ENCODE data around the gene CHST11. TPM values are rescaled to one million over a fixed set of nuclear protein-coding genes. Genes with fewer than 3 reads are reported as not detected.

Gene CHST11
- total and polyA plus RNA-seq, 7 donors = 0.60 to 22.8 (median 10.0) TPM

DNA sequence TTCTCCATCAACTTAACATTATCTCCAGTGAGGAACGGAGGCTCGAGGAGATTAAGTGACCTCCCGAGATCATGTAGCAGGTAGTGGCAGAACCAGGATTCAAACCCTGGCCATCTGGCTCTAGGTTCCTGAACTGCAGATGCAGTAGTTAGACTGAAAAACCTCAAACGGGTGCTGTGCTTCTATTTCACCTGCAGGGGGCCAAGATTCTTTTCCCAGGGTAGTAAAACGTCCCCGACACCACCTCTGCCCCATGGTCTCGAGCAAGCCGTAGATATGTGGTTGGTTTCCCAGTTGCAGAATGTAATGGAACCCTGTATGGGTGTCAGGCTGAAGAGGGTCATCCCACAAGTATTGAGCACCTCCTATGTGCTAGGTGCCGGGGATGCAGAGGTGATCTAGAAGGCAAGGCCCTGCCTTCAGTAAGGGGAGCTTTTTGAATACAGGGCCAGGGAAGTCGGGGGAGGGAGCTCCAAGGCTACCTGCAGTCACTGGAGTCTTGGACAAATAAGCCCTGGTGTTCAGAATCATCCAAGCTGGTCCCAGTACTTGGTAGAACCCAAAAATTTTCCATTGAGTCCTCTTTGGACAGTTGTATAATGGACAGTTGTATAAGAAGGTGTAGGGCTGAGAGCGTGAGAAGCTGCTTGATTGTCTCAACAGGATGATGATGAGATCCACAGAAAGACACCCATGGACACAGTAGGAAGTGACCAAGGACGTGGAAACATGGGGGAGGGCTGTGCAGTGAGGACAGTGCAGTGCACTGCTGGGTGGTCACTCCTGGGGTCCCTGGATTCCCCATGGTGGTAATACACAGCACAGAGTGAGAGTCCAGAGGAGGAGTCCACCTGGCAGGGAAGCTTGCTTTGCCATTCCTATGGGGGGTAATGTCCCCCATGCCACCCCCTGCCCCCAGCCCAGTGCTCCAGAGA, 197.2 kb downstream of the CHST11 start:
- DNase-seq = no peak
- TF ChIP-seq EP300 (IDR thresholded peaks at IDR 0.05) (no peak), POLR2A (IDR thresholded peaks at IDR 0.05) (no peak)
- intact Hi-C loops (cut with DNase I) = no loop called here
- WGBS, 2 donors = 70 to 87% methylated on average over 12 of the region's 12 CpGs
- Histone ChIP-seq H3K36me3 (no peaks in the 10 kb centered on the region), H3K9me3 (no peaks in the 10 kb centered on the region), H3K27me3 (no peaks in the 10 kb centered on the region), H3K27ac (no peak overlapping the region), H3K4me3 (no peak overlapping the region), H3K4me1 (peaks cover 0 to 10% (median 3%) of the 10 kb centered on the region in 4 donors)

DNA sequence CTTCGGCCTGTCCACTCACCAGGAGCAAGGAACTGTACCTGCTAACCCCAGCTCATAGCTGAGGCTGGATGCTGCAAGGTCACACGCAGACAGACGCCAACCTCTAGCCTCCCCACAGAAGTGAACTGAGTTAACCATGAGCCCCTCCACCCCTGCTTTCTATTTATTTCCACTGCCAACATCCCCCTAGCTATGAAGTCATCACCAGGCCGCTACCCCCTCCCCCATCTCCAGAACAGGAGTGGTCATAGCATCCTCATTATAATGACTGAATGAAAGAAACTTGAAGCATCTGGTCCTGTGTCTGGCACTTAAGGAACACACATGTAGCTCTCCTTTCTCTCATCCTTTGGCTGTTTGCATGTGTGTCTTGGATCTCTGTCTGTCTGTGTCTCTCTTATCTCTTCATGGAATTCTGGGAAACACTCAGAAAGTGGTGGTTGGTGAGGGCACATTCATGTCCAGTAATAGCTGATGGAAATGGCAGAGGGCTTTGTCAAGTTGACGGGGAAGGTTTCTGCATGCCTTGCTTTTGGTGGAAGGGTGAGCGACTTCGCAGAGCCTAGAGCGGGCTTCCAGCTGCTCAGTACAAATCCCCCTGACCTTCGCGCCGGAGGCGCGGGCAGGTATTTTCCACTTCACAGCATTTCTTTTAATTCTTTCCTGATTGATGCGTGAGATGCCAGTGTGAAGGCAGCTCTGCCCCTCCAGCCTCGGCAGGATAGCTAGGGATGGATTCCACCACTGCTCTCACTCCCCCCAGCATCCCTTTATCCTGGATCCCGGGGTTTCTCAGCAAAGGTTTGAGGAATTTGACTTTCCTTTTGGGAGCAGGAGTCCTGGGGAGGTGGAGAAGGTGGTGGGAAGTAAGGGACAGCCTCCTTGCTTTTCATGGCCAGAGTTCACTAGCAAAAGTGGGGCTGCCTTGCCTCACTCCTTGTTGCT, 198.2 kb downstream of the CHST11 start:
- Histone ChIP-seq H3K4me3 (no peak overlapping the region), H3K9me3 (no peaks in the 10 kb centered on the region), H3K27me3 (no peaks in the 10 kb centered on the region), H3K36me3 (no peaks in the 10 kb centered on the region), H3K27ac (no peak overlapping the region), H3K4me1 (peaks cover 0 to 10% (median 3%) of the 10 kb centered on the region in 4 donors)
- 87 to 92% methylated on average over 16 of the region's 16 CpGs for WGBS, 2 donors
- intact Hi-C loops (cut with DNase I) = no loop called here
- no peak for TF ChIP-seq EP300 (IDR thresholded peaks at IDR 0.05)
- no peak for DNase-seq

DNA sequence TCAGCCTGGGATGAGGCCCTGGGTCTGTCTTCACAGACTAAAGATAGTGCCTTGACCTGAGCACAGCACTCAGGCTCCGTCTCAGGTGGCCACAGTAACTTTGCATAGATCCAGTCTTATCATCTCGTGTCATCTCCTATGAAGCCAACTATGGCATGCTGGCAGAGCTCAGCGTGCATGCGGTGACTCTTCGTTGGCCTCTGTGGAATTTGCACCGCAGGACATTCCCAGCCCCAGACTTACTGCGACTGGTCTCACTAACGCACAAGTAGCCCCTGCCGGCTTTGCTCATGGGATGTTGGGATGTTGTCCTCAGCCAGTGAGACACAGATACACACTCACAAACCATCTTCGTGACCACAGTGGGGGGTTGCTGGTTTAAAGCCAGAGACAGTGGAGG, 199.6 kb downstream of the CHST11 start:
- WGBS, 2 donors = 88 to 92% methylated on average over 10 of the region's 10 CpGs
- intact Hi-C loops (cut with DNase I) = no loop called here
- TF ChIP-seq POLR2AphosphoS5 (IDR thresholded peaks at IDR 0.05) (no peak), EP300 (IDR thresholded peaks at IDR 0.05) (no peak), POLR2A (IDR thresholded peaks at IDR 0.05) (no peak)
- TF ChIP-seq, protein P1, sequence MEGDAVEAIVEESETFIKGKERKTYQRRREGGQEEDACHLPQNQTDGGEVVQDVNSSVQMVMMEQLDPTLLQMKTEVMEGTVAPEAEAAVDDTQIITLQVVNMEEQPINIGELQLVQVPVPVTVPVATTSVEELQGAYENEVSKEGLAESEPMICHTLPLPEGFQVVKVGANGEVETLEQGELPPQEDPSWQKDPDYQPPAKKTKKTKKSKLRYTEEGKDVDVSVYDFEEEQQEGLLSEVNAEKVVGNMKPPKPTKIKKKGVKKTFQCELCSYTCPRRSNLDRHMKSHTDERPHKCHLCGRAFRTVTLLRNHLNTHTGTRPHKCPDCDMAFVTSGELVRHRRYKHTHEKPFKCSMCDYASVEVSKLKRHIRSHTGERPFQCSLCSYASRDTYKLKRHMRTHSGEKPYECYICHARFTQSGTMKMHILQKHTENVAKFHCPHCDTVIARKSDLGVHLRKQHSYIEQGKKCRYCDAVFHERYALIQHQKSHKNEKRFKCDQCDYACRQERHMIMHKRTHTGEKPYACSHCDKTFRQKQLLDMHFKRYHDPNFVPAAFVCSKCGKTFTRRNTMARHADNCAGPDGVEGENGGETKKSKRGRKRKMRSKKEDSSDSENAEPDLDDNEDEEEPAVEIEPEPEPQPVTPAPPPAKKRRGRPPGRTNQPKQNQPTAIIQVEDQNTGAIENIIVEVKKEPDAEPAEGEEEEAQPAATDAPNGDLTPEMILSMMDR (IDR thresholded peaks at IDR 0.05) = no peak
- Histone ChIP-seq H3K27me3 (no peaks in the 10 kb centered on the region), H3K27ac (no peak overlapping the region), H3K4me3 (no peak overlapping the region), H3K9me3 (no peaks in the 10 kb centered on the region), H3K36me3 (no peaks in the 10 kb centered on the region), H3K4me1 (peaks cover 0 to 2% (median 0%) of the 10 kb centered on the region in 4 donors)
- no peak for DNase-seq

DNA sequence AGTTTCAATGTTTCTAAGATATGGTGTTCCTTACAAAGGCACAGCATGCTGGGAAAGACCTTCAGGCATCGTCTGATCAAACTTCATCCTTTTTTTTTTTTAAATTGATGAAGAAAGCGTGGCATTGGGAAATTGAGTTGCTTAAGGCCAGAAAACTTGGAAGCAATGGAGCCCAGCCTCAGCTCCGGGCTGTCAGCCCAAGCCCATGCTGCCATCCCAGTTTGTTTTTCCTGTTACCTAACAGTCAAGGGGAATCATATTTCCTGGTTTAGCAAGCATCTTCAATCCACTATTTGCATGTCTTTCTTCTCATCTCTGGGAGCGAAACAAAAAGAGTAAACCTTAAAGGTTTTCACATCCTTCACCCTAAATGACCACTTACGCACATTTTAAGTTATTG, 200.2 kb downstream of the CHST11 start:
- Histone ChIP-seq H3K27ac (no peak overlapping the region), H3K36me3 (no peaks in the 10 kb centered on the region), H3K4me3 (no peak overlapping the region), H3K27me3 (no peaks in the 10 kb centered on the region), H3K4me1 (no peaks in the 10 kb centered on the region), H3K9me3 (no peaks in the 10 kb centered on the region)
- DNase-seq = no peak
- 76 to 84% methylated on average over 5 of the region's 5 CpGs for WGBS, 2 donors
- intact Hi-C loops (cut with DNase I) = no loop called here
- TF ChIP-seq POLR2A (IDR thresholded peaks at IDR 0.05) = no peak
- TF ChIP-seq, protein P1 (IDR thresholded peaks at IDR 0.05) = no peak
- no peak for TF ChIP-seq EP300 (IDR thresholded peaks at IDR 0.05)
- no peak for TF ChIP-seq POLR2AphosphoS5 (IDR thresholded peaks at IDR 0.05)

DNA sequence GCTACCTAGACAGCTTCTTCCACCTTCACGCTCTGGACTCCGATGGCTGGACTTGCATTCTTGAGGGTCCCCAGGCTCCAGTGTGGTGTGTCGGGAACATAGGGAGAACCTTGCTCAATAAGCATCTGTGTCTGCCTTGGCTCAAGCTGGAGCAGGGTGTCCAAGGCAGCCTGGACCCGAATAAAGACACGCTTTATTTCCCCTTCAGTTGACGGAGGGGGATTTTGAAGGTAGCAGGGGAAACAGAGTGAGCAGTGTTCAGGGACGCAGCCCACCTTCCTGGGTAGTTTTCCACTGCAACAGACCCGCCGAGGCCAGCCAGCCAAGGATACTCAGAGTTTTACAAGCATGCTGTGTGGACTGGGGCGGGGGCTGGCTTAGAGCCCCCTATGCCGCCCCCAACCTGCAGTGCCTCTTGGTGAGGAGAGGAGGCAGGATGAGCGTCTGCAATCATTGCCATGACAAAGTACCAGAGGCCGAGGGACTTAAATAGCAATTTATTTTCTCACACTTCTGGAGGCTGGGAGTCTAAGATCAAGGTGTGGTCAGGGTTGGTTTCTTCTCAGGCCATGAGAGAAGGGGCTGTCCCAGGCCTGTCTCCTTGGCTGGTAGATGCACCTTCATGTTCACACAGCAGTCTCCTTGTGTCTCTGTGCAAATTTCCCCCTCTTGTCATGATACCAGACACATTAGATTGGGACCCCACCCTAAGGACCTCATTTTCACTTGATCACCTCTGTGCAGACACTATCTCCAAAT, 201.2 kb downstream of the CHST11 start:
- 60 to 85% methylated on average over 13 of the region's 13 CpGs for WGBS, 2 donors
- no peak for TF ChIP-seq EP300 (IDR thresholded peaks at IDR 0.05)
- TF ChIP-seq POLR2A (IDR thresholded peaks at IDR 0.05) = no peak
- TF ChIP-seq POLR2AphosphoS5 (IDR thresholded peaks at IDR 0.05) = no peak
- TF ChIP-seq, protein P1 (IDR thresholded peaks at IDR 0.05) = no peak
- Histone ChIP-seq H3K4me1 (no peaks in the 10 kb centered on the region), H3K9me3 (no peaks in the 10 kb centered on the region), H3K36me3 (no peaks in the 10 kb centered on the region), H3K4me3 (no peak overlapping the region), H3K27me3 (no peaks in the 10 kb centered on the region), H3K27ac (no peak overlapping the region)
- intact Hi-C loops (cut with DNase I) = no loop called here
- no peak for DNase-seq

Data from sigmoid colon (tissue), 7 donors.